GM12878 (cell line): ENCODE data around the gene NGB. TPM values are rescaled to one million over a fixed set of nuclear protein-coding genes. Genes with fewer than 3 reads are reported as not detected.

ENCODE experiments used
- ATAC-seq: fragments of 200-7000 bp; cut with Tn5 transposase; 3 replicates; pipeline ENCODE4 v1.9.1; 2020; ENCODE audit warnings: mild to moderate bottlenecking, moderate library complexity
- BruUV-seq: library from RNA; stranded (reverse); fragments of 400-500 nt; replicated peaks from 2 replicates; lab custom pipeline; 2021; lab: Mats Ljungman, UMichigan
- CTCF ChIA-PET: fragments of 300-600 bp; sonication (Branson Sonifier 250); formaldehyde crosslinking; extraction: SDS; loops from one replicate; lab custom pipeline; 2021; ENCODE audit warnings: inconsistent platforms; lab: Yijun Ruan, JAX
- POLR2A ChIA-PET: fragments of 350-600 bp; formaldehyde crosslinking; extraction: SDS; loops from one replicate; lab custom pipeline; 2021; ENCODE audit warnings: inconsistent platforms; lab: Charles Lee
- RAD21 ChIA-PET: fragments of 300-600 bp; sonication (Branson Sonifier 250); formaldehyde crosslinking; loops from one replicate; lab custom pipeline; 2023; ENCODE audit warnings: antibody characterized with exemption; ENCODE audit not compliant: unreplicated experiment; lab: Charles Lee
- SMC1A ChIA-PET: fragments of 300-600 bp; sonication (Branson Sonifier 250); formaldehyde crosslinking; loops from one replicate; lab custom pipeline; 2023; ENCODE audit not compliant: unreplicated experiment, uncharacterized antibody; lab: Charles Lee
- DNase-seq: peaks from one replicate; pipeline ENCODE4 v3.0.0-alpha.2; 2011; ENCODE audit warnings: low read depth, low spot score
- FAIRE-seq: peaks from 3 replicates; lab custom pipeline; 2011; peaks lifted over from hg19 to GRCh38; lab: Jason Lieb, UNC
- H2AFZ ChIP-seq: 2 replicates; pipeline ENCODE4 v1.6.0; 2011; ENCODE audit warnings: low read depth, low read length, control low read depth; ENCODE audit not compliant: control insufficient read depth
- H3K27ac ChIP-seq: 2 replicates; pipeline ENCODE4 v1.5.1; 2011; ENCODE audit warnings: control low read depth; ENCODE audit not compliant: control insufficient read depth, insufficient read depth
- H3K27me3 ChIP-seq, 2 experiments: replicated peaks in 1 of 2; 2 replicates each; pipeline versions ENCODE4 v1.6.0 to v1.6.1; 2011; ENCODE audit warnings: low read length in 1 of 2; ENCODE audit not compliant: control insufficient read depth in 2 of 2, insufficient read depth in 2 of 2
- H3K36me3 ChIP-seq, 2 experiments: 2 replicates each; pipeline ENCODE4 v1.5.1; 2011; ENCODE audit warnings: low read length in 1 of 2; ENCODE audit not compliant: control insufficient read depth in 2 of 2, insufficient read depth in 2 of 2
- H3K4me1 ChIP-seq: 2 replicates; pipeline ENCODE4 v1.6.1; 2011; ENCODE audit warnings: mild to moderate bottlenecking, low read length, moderate library complexity, mixed read lengths; ENCODE audit not compliant: control insufficient read depth, insufficient read depth
- H3K4me2 ChIP-seq: 2 replicates; pipeline ENCODE4 v1.6.0; 2011; ENCODE audit warnings: control low read depth; ENCODE audit not compliant: control insufficient read depth, insufficient read depth
- H3K4me3 ChIP-seq: fragments of 200-600 bp; sonication (generic); 2 replicates; pipeline ENCODE4 v1.5.1; 2016
- H3K79me2 ChIP-seq: 2 replicates; pipeline ENCODE4 v1.6.0; 2011; ENCODE audit warnings: low read length; ENCODE audit not compliant: control insufficient read depth, insufficient read depth
- H3K9ac ChIP-seq: 2 replicates; pipeline ENCODE4 v1.8.0; 2011; ENCODE audit warnings: low read length, control low read depth, mixed read lengths; ENCODE audit not compliant: control insufficient read depth, insufficient read depth
- H3K9me3 ChIP-seq: replicated peaks from 3 replicates; pipeline ENCODE4 v1.5.1; 2011; ENCODE audit warnings: mild to moderate bottlenecking, low read length; ENCODE audit not compliant: control insufficient read depth, insufficient read depth
- H4K20me1 ChIP-seq: 2 replicates; pipeline ENCODE4 v1.6.0; 2011; ENCODE audit not compliant: control insufficient read depth, insufficient read depth
- BCL11A ChIP-seq: IDR thresholded peaks from 2 replicates; pipeline ENCODE4 v1.6.1; 2011; ENCODE audit warnings: low read depth, low read length
- GABPA ChIP-seq: IDR thresholded peaks from 2 replicates; pipeline ENCODE4 v1.6.1; 2014; ENCODE audit warnings: antibody characterized with exemption, low read depth, mild to moderate bottlenecking, inconsistent platforms
- MLLT1 ChIP-seq: fragments of 450-650 bp; IDR thresholded peaks from 2 replicates; pipeline ENCODE4 v1.6.1; 2016; ENCODE audit warnings: mild to moderate bottlenecking
- NR2F1 ChIP-seq: fragments of 450-650 bp; conservative IDR thresholded peaks from 2 replicates; pipeline ENCODE4 v1.6.1; 2017; ENCODE audit warnings: mild to moderate bottlenecking
- PAX8 ChIP-seq: fragments of 450-650 bp; IDR thresholded peaks from 2 replicates; pipeline ENCODE4 v1.6.1; 2017; ENCODE audit warnings: mild to moderate bottlenecking, moderate library complexity
- POLR2AphosphoS2 ChIP-seq: IDR thresholded peaks from 2 replicates; pipeline ENCODE4 v1.6.1; 2011; ENCODE audit warnings: low read depth, mild to moderate bottlenecking, low read length, improper control_type of control experiment, moderate library complexity
- RAD51 ChIP-seq: fragments of 450-650 bp; IDR thresholded peaks from 2 replicates; pipeline ENCODE4 v1.6.1; 2016; ENCODE audit warnings: moderate library complexity, mild to moderate bottlenecking, inconsistent platforms
- RB1 ChIP-seq: fragments of 450-650 bp; formaldehyde crosslinking; IDR thresholded peaks from 2 replicates; pipeline ENCODE4 v1.6.1; 2017; ENCODE audit warnings: mild to moderate bottlenecking, borderline replicate concordance
- SKIL ChIP-seq: fragments of 450-650 bp; IDR thresholded peaks from 2 replicates; pipeline ENCODE4 v1.6.1; 2017; ENCODE audit warnings: mild to moderate bottlenecking, low read depth, inconsistent platforms; ENCODE audit not compliant: poor library complexity, severe bottlenecking
- YY1 ChIP-seq: IDR thresholded peaks from 2 replicates; pipeline ENCODE4 v1.6.1; 2011; ENCODE audit warnings: low read depth, mild to moderate bottlenecking, low read length
- ZNF384 ChIP-seq: IDR thresholded peaks from 2 replicates; pipeline ENCODE4 v1.6.1; 2012; ENCODE audit warnings: low read depth, mild to moderate bottlenecking, low read length, improper control_type of control experiment, borderline replicate concordance
- WGBS: methylation state at CpG from one replicate; pipeline ENCODE4 v1.1.6; 2016; ENCODE audit warnings: low lambda C conversion rate; ENCODE audit not compliant: insufficient replicate concordance, insufficient coverage; ENCODE audit errors: missing lambda C conversion rate; 5-methylcytosine and 5-hydroxymethylcytosine counted together
- in situ Hi-C: fragments of 300-500 bp; cut with MboI; formaldehyde crosslinking; loops from 9 replicates; pipeline ENCODE4 v1.14.3; 2018; ENCODE audit warnings: mixed read lengths
- intact Hi-C: fragments of 100-400 bp; cut with micrococcal nuclease; formaldehyde crosslinking; loops from one replicate; pipeline ENCODE4 v1.14.2; 2022; ENCODE audit not compliant: unreplicated experiment
- polyA plus RNA-seq, 11 experiments: library from polyadenylated mRNA; depleted of rRNA in 4 of 11; unstranded in 6 of 11; stranded (reverse) in 5 of 11; fragments of >200 nt; fragmentation: Nextera tagmentation in 4 of 11; fragmentation: Illumina TruSeq in 1 of 11; extraction: Ambion mirVana in 4 of 11; extraction: Trizol in 1 of 11; gene quantifications; 1 replicate in 1 of 11; 2 replicates in 10 of 11; pipeline versions ENCODE4 v1.2.1 to v1.2.3, GENCODE V29; 2011 to 2016; ENCODE audit warnings: inconsistent platforms in 2 of 11, missing spikeins in 2 of 11, low read depth in 1 of 11
- total RNA-seq, 4 experiments: library from RNA; depleted of rRNA in 3 of 4; stranded (reverse); fragments of >200 nt in 3 of 4; fragmentation: Illumina TruSeq in 1 of 4; extraction: Trizol in 1 of 4; gene quantifications; 2 replicates each; pipeline versions ENCODE4 v1.2.1 to v1.2.3, GENCODE V29; 2013 to 2021

The NGB gene
- total and polyA plus RNA-seq, 10 of the 15 experiments (the other 5 are each of a cell fraction or from before 2014, with no cell fraction given) = 0.19 TPM; not detected in 9

GRCh38 chr14:77316872-77317301 lies 45.9 kb upstream of the NGB start (continued):
- no peak for TF ChIP-seq SKIL
- TF ChIP-seq GABPA = no peak
- no peak for TF ChIP-seq ZNF384
- no peak for TF ChIP-seq POLR2AphosphoS2
- no peak for TF ChIP-seq NR2F1

- no peak overlapping the region for H3K9ac ChIP-seq
- 0 out of 2 replicates have a peak, but pooled peaks have one; percentile 33 for TF ChIP-seq RB1
- no peak for TF ChIP-seq MLLT1
- TF ChIP-seq BCL11A = no peak
- TF ChIP-seq YY1 = no peak
- no peak for TF ChIP-seq RAD51
- TF ChIP-seq PAX8 = no peak
- TF ChIP-seq, all 136 proteins: peak for 1
- Histone ChIP-seq H2AFZ (no peak overlapping the region), H3K9me3 (no peaks in the 10 kb centered on the region), H3K79me2 (no peaks in the 10 kb centered on the region; the same call in 1 of the 2 replicates), H3K4me3 (no peak overlapping the region), H3K36me3 (no peaks in the 10 kb centered on the region; a peak in 1 of 4 replicates), H3K4me2 (no peak overlapping the region), H3K4me1 (no peaks in the 10 kb centered on the region), H3K27ac (no peak overlapping the region), H3K27me3 (no peaks in the 10 kb centered on the region), H4K20me1 (no peaks in the 10 kb centered on the region)
- ChIA-PET SMC1A (interaction anchor here (0.7 to 3.6 kb wide), 38 partner anchors 9 to 444 kb away, joined by 3 to 45 read pairs (median 5); partner anchors contain the start of genes CIPC, SAMD15, TMED8 and VIPAS39), POLR2A (interaction anchor here (0.7 to 0.9 kb wide), 2 partner anchors 165 to 404 kb away, joined by 3 read pairs; no protein-coding TSS in a partner anchor), CTCF (interaction anchor here (0.6 to 7.5 kb wide), 92 partner anchors 9 to 607 kb away, joined by 3 to 159 read pairs (median 4); partner anchors contain the start of genes CIPC, SAMD15, TMED8 and VIPAS39), RAD21 (interaction anchor here (0.6 to 3.0 kb wide), 29 partner anchors 9 to 605 kb away, joined by 3 to 48 read pairs (median 5); partner anchors contain the start of genes AHSA1, CIPC, SAMD15 and TMED8)
- 0% methylated on average over 1 of the region's 1 CpG for WGBS
- intact Hi-C loops = loop anchor here (1.0 to 5.0 kb wide), 3 partner anchors 15 to 444 kb away; no protein-coding TSS in a partner anchor
- FAIRE-seq (no peak), DNase-seq (no peak), ATAC-seq (no peak)
- in situ Hi-C loops = loop anchor here (5.0 kb wide), 2 partner anchors 164 to 449 kb away; no protein-coding TSS in a partner anchor
- BruUV-seq = no TSS peak
Measured at GRCh38 chr14:77316195-77316505, 45.1 kb upstream of the NGB start.
